ENCODE results near the gene APC2. TPM values are rescaled to one million over a fixed set of nuclear protein-coding genes. Genes with fewer than 3 reads are reported as not detected.
"Not testable (repeated sequence)": the region's sequence is repeated elsewhere in the genome, so short reads cannot be mapped to it uniquely, and the experiment has no call there.

The APC2 gene
- total RNA-seq, 4 donors from 2014 or later = 0.02 to 1.2 (median 0.35) TPM

- WGBS, 2 donors (ENCODE audit: low coverage in 1 of 2) = 89% methylated on average over 8 of the region's 37 CpGs; no CpG with 5 or more reads in 1 of the 2 donors
- Histone ChIP-seq H3K27me3 (peaks cover 59% of the 10 kb centered on the region), H3K4me1 (peaks cover 0 to 12% (median 4%) of the 10 kb centered on the region in 3 donors), H3K4me3 (no peak overlapping the region), H3K27ac (no peak overlapping the region), H3K36me3 (no peaks in the 10 kb centered on the region), H3K9me3 (no peaks in the 10 kb centered on the region)
- no peak for TF ChIP-seq POLR2AphosphoS5 (IDR thresholded peaks at IDR 0.05)
- no peak for TF ChIP-seq CTCF (IDR thresholded peaks at IDR 0.05)
- no peak for TF ChIP-seq EP300 (IDR thresholded peaks at IDR 0.05)
- TF ChIP-seq POLR2A (IDR thresholded peaks at IDR 0.05) = no peak
- ATAC-seq = no peak
These were observed 45.3 kb downstream of the APC2 start for GRCh38 chr19:1495051-1495798.

GRCh38 chr19:1495799-1496713 lies 46.1 kb downstream of the APC2 start:
- ATAC-seq = no peak
- Histone ChIP-seq H3K27me3 (peaks cover 62% of the 10 kb centered on the region), H3K4me1 (peaks cover 0 to 8% (median 4%) of the 10 kb centered on the region in 3 donors), H3K36me3 (no peaks in the 10 kb centered on the region), H3K27ac (no peak overlapping the region), H3K4me3 (no peak overlapping the region), H3K9me3 (no peaks in the 10 kb centered on the region)
- WGBS, 2 donors (ENCODE audit: low coverage in 1 of 2) = 70 to 73% methylated on average over 3 to 9 of the region's 40 CpGs
- TF ChIP-seq POLR2AphosphoS5 (IDR thresholded peaks at IDR 0.05) (no peak), EP300 (IDR thresholded peaks at IDR 0.05) (no peak), POLR2A (IDR thresholded peaks at IDR 0.05) (no peak), CTCF (IDR thresholded peaks at IDR 0.05) (no peak)

- 70 to 75% methylated on average over 6 to 7 of the region's 39 CpGs for WGBS, 2 donors (ENCODE audit: low coverage in 1 of 2)
- ATAC-seq = no peak
- H3K27ac ChIP-seq = no peak overlapping the region
- no peak for TF ChIP-seq POLR2AphosphoS5 (IDR thresholded peaks at IDR 0.05)
- no peak for TF ChIP-seq CTCF (IDR thresholded peaks at IDR 0.05)
- no peak for TF ChIP-seq EP300 (IDR thresholded peaks at IDR 0.05)
- TF ChIP-seq POLR2A (IDR thresholded peaks at IDR 0.05) = no peak
- H3K4me3 ChIP-seq = no peak overlapping the region
- no peaks in the 10 kb centered on the region for H3K9me3 ChIP-seq
- H3K27me3 ChIP-seq = peaks cover 63% of the 10 kb centered on the region
- no peaks in the 10 kb centered on the region for H3K4me1 ChIP-seq
- H3K36me3 ChIP-seq = no peaks in the 10 kb centered on the region
These were observed 47.0 kb downstream of the APC2 start for GRCh38 chr19:1496714-1497577.

GRCh38 chr19:1497578-1498235 lies 47.8 kb downstream of the APC2 start:
- Histone ChIP-seq H3K9me3 (no peaks in the 10 kb centered on the region), H3K27ac (no peak overlapping the region), H3K4me1 (peaks cover 0 to 1% (median 0%) of the 10 kb centered on the region in 3 donors), H3K4me3 (no peak overlapping the region), H3K36me3 (no peaks in the 10 kb centered on the region), H3K27me3 (peaks cover 63% of the 10 kb centered on the region)
- no peak for TF ChIP-seq POLR2AphosphoS5 (IDR thresholded peaks at IDR 0.05)
- TF ChIP-seq POLR2A (IDR thresholded peaks at IDR 0.05) = no peak
- TF ChIP-seq EP300 (IDR thresholded peaks at IDR 0.05) = no peak
- TF ChIP-seq CTCF (IDR thresholded peaks at IDR 0.05) = no peak
- ATAC-seq = no peak
- 95% methylated on average over 8 of the region's 25 CpGs; no CpG with 5 or more reads in 1 of the 2 donors for WGBS, 2 donors (ENCODE audit: low coverage in 1 of 2)

GRCh38 chr19:1499231-1499630 lies 49.3 kb downstream of the APC2 start:
- H3K9me3 ChIP-seq, H3K4me3 ChIP-seq, H3K36me3 ChIP-seq, H3K27ac ChIP-seq, ATAC-seq: not testable (repeated sequence)
- peaks cover 75% of the 10 kb centered on the region for H3K27me3 ChIP-seq
- peaks cover 0 to 15% (median 7%) of the 10 kb centered on the region in 3 donors for H3K4me1 ChIP-seq
- WGBS, 2 donors (ENCODE audit: low coverage in 1 of 2) = no CpG with 5 or more reads among the region's 34 CpGs
